HCT116 (cell line): ENCODE measurements around the gene TMTC3. TPM values are rescaled to one million over a fixed set of nuclear protein-coding genes. Genes with fewer than 3 reads are reported as not detected.

ENCODE experiments used
- ATAC-seq: fragments of 200-7000 bp; cut with Tn5 transposase; 2 replicates; pipeline ENCODE4 v1.9.1; 2020; ENCODE audit warnings: mild to moderate bottlenecking, moderate library complexity
- BruUV-seq: library from RNA; stranded (reverse); fragments of 400-500 nt; replicated peaks from 2 replicates; lab custom pipeline; 2021; lab: Mats Ljungman, UMichigan
- CTCF ChIA-PET: fragments of 300-600 bp; sonication (Branson Sonifier 250); formaldehyde crosslinking; loops from one replicate; lab custom pipeline; 2021; ENCODE audit warnings: antibody characterized with exemption; lab: Charles Lee
- POLR2A ChIA-PET: fragments of 300-600, 350-600 bp; sonication (Branson Sonifier 250); formaldehyde crosslinking; loops from one replicate; lab custom pipeline; 2021; ENCODE audit warnings: antibody characterized with exemption; lab: Charles Lee
- RAD21 ChIA-PET, 2 experiments: fragments of 300-600 bp; sonication (Branson Sonifier 250); formaldehyde crosslinking; loops; one replicate each; lab custom pipeline; 2023; ENCODE audit warnings: low total read pairs in 2 of 2; ENCODE audit not compliant: uncharacterized antibody in 2 of 2, unreplicated experiment in 2 of 2, low non-redundant PET in 1 of 2; lab: Charles Lee
- DNase-seq: peaks from one replicate; pipeline ENCODE4 v3.0.0-alpha.2; 2010; ENCODE audit warnings: low read depth, low spot score
- H2AFZ ChIP-seq: fragments of 200-600 bp; shearing (Covaris generic), sonication (generic); 2 replicates; pipeline ENCODE4 v1.6.1; 2017; ENCODE audit warnings: low read depth, mixed run types, mixed read lengths, antibody characterized with exemption, low read length; ENCODE audit not compliant: poor library complexity, severe bottlenecking
- H3K27ac ChIP-seq: 2 replicates; pipeline ENCODE4 v1.5.1; 2012; ENCODE audit warnings: low read depth, low read length
- H3K27me3 ChIP-seq: fragments of 200-600 bp; sonication (generic); 2 replicates; pipeline ENCODE4 v1.6.1; 2016; ENCODE audit warnings: mixed run types, low read length, mixed read lengths; ENCODE audit not compliant: insufficient read depth
- H3K36me3 ChIP-seq, 2 experiments: fragments of 200-500 bp in 1 of 2; fragments of 200-600 bp in 1 of 2; sonication (Bioruptor generic) in 1 of 2; sonication (generic) in 1 of 2; 2 replicates each; pipeline versions ENCODE4 v1.5.1 to v1.6.1; 2014 to 2016; ENCODE audit warnings: low read length in 2 of 2, inconsistent platforms in 1 of 2, mixed read lengths in 1 of 2, mixed run types in 1 of 2; ENCODE audit not compliant: insufficient read depth in 2 of 2, control insufficient read depth in 1 of 2
- H3K4me1 ChIP-seq, 2 experiments: fragments of 200-600 bp in 1 of 2; sonication (generic) in 1 of 2; 2 replicates each; pipeline versions ENCODE4 v1.5.1 to v1.6.1; 2012 to 2017; ENCODE audit warnings: low read length in 2 of 2, inconsistent platforms in 1 of 2, mild to moderate bottlenecking in 1 of 2, mixed read lengths in 1 of 2, mixed run types in 1 of 2, moderate library complexity in 1 of 2; ENCODE audit not compliant: insufficient read depth in 2 of 2, control insufficient read depth in 1 of 2
- H3K4me2 ChIP-seq: fragments of 200-600 bp; sonication (generic); 2 replicates; pipeline ENCODE4 v1.6.1; 2017; ENCODE audit warnings: mixed run types, low read length, mixed read lengths
- H3K4me3 ChIP-seq, 2 experiments: fragments of 200-600 bp in 1 of 2; sonication (generic) in 1 of 2; replicated peaks in 1 of 2; 2 replicates each; pipeline ENCODE4 v1.5.1; 2011 to 2016; ENCODE audit warnings: low read length in 2 of 2, control low read depth in 1 of 2, low read depth in 1 of 2, mild to moderate bottlenecking in 1 of 2, mixed read lengths in 1 of 2, mixed run types in 1 of 2
- H3K79me2 ChIP-seq: fragments of 200-600 bp; sonication (generic); 2 replicates; pipeline ENCODE4 v1.6.1; 2017; ENCODE audit warnings: mild to moderate bottlenecking, mixed run types, low read length, moderate library complexity, mixed read lengths; ENCODE audit not compliant: insufficient read depth
- H3K9ac ChIP-seq: fragments of 200-600 bp; sonication (generic); 2 replicates; pipeline ENCODE4 v1.6.1; 2016; ENCODE audit warnings: low read length, mixed read lengths
- H3K9me2 ChIP-seq: fragments of 200-600 bp; sonication (generic), shearing (Covaris generic); 2 replicates; pipeline ENCODE4 v1.6.1; 2017; ENCODE audit warnings: mixed run types, mild to moderate bottlenecking, moderate library complexity; ENCODE audit not compliant: insufficient read depth
- H3K9me3 ChIP-seq, 2 experiments: fragments of 200-500 bp in 1 of 2; fragments of 200-600 bp in 1 of 2; sonication (Bioruptor generic) in 1 of 2; sonication (generic) in 1 of 2; 2 replicates each; pipeline ENCODE4 v1.6.1; 2014 to 2017; ENCODE audit warnings: low read length in 2 of 2, mixed read lengths in 2 of 2, inconsistent platforms in 1 of 2, low read depth in 1 of 2, mild to moderate bottlenecking in 1 of 2, mixed run types in 1 of 2, moderate library complexity in 1 of 2; ENCODE audit not compliant: control insufficient read depth in 1 of 2, insufficient read depth in 1 of 2
- H4K20me1 ChIP-seq: fragments of 200-600 bp; sonication (generic), shearing (Covaris generic); 2 replicates; pipeline ENCODE4 v1.6.1; 2017; ENCODE audit warnings: mixed run types, mild to moderate bottlenecking, moderate library complexity; ENCODE audit not compliant: insufficient read depth
- CBX3 ChIP-seq: IDR thresholded peaks from 2 replicates; pipeline ENCODE4 v1.6.1; 2012; ENCODE audit warnings: low read depth
- ELF1 ChIP-seq: IDR thresholded peaks from 2 replicates; pipeline ENCODE4 v1.6.1; 2012; ENCODE audit warnings: low read depth, borderline replicate concordance
- EZH2 ChIP-seq: fragments of 200-600 bp; sonication (generic); IDR thresholded peaks from 2 replicates; pipeline ENCODE4 v1.6.1; 2017; ENCODE audit warnings: antibody characterized with exemption, mixed run types
- FOSL1 ChIP-seq: IDR thresholded peaks from 2 replicates; pipeline ENCODE4 v1.6.1; 2012; ENCODE audit warnings: low read depth
- JUND ChIP-seq: IDR thresholded peaks from 2 replicates; pipeline ENCODE4 v1.6.1; 2012
- POLR2AphosphoS5 ChIP-seq: IDR thresholded peaks from 2 replicates; pipeline ENCODE4 v1.6.1; 2011; ENCODE audit warnings: mild to moderate bottlenecking, low read depth, low read length, moderate library complexity
- SP1 ChIP-seq: IDR thresholded peaks from 2 replicates; pipeline ENCODE4 v1.6.1; 2012; ENCODE audit warnings: low read depth
- SRF ChIP-seq: IDR thresholded peaks from 2 replicates; pipeline ENCODE4 v1.6.1; 2012; ENCODE audit warnings: low read depth
- TCF7L2 ChIP-seq: IDR thresholded peaks from 2 replicates; pipeline ENCODE4 v1.7.0; 2011; ENCODE audit warnings: borderline replicate concordance, inconsistent platforms; ENCODE audit not compliant: insufficient read depth, insufficient read length; ENCODE audit errors: extremely low read depth
- ZFX ChIP-seq: fragments of 450-650 bp; IDR thresholded peaks from 2 replicates; pipeline ENCODE4 v1.6.1; 2017
- intact Hi-C: fragments of 100-400 bp; cut with micrococcal nuclease; formaldehyde crosslinking; loops from 2 replicates; pipeline ENCODE4 v1.10.0; 2022
- total RNA-seq: library from RNA; stranded (reverse); gene quantifications from one replicate; pipeline ENCODE4 v1.2.1, GENCODE V29; 2021; ENCODE audit not compliant: unreplicated experiment
- TF ChIP-seq, protein P1 (sequence below), 3 experiments: fragments of 200-600 bp in 1 of 3; sonication (generic) in 1 of 3; IDR thresholded peaks in 2 of 3; conservative IDR thresholded peaks in 1 of 3; 2 replicates each; pipeline ENCODE4 v1.5.1; 2012 to 2017; ENCODE audit warnings: low read depth in 2 of 3, low read length in 2 of 3, antibody characterized with exemption in 1 of 3, borderline replicate concordance in 1 of 3, control low read depth in 1 of 3, mild to moderate bottlenecking in 1 of 3, mixed read lengths in 1 of 3, mixed run types in 1 of 3, moderate library complexity in 1 of 3; ENCODE audit not compliant: insufficient read depth in 1 of 3

The TMTC3 gene
- total RNA-seq, 1 experiment from 2014 or later: 22.5 TPM

DNA sequence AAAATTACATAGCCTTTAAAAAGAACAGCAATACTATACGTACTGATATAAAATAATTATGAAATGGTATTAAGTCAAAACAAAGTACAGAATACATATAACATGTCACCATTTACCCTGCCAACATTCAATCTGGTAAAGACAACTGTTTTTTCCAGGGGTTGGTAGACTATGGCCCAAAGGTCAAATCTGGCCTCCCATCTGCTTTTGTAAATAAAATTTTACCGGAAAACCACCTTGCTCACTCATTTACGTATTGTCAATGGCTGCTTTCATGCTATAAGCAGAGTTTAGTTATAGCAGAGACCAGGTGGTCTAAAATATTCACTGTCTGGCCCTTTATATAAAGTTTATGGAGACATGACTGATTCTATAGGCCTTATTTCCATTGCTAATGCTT lies 14.3 kb upstream of the TMTC3 start:
- ATAC-seq: no peak
- H3K79me2 ChIP-seq: no peaks in the 10 kb centered on the region
- no TSS peak for BruUV-seq
- no peaks in the 10 kb centered on the region for H4K20me1 ChIP-seq
- no peak overlapping the region for H3K4me3 ChIP-seq
- no peak overlapping the region for H3K27ac ChIP-seq
- CTCF ChIA-PET: no interaction called here
- TF ChIP-seq CBX3: no peak
- TF ChIP-seq JUND: no peak
- TF ChIP-seq FOSL1: no peak
- no peak for TF ChIP-seq ELF1
- TF ChIP-seq, protein P1, sequence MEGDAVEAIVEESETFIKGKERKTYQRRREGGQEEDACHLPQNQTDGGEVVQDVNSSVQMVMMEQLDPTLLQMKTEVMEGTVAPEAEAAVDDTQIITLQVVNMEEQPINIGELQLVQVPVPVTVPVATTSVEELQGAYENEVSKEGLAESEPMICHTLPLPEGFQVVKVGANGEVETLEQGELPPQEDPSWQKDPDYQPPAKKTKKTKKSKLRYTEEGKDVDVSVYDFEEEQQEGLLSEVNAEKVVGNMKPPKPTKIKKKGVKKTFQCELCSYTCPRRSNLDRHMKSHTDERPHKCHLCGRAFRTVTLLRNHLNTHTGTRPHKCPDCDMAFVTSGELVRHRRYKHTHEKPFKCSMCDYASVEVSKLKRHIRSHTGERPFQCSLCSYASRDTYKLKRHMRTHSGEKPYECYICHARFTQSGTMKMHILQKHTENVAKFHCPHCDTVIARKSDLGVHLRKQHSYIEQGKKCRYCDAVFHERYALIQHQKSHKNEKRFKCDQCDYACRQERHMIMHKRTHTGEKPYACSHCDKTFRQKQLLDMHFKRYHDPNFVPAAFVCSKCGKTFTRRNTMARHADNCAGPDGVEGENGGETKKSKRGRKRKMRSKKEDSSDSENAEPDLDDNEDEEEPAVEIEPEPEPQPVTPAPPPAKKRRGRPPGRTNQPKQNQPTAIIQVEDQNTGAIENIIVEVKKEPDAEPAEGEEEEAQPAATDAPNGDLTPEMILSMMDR (IDR thresholded peaks at IDR 0.05 in 2 of 3, conservative IDR thresholded peaks at IDR 0.05 in 1 of 3; ENCODE audit: borderline replicate concordance in 1 of 3, insufficient read depth in 1 of 3, low read depth in 2 of 3, low read length in 2 of 3): no peak
- TF ChIP-seq SRF: no peak
- no peak for TF ChIP-seq ZFX
- TF ChIP-seq TCF7L2: no peak
- TF ChIP-seq EZH2: no peak
- TF ChIP-seq POLR2AphosphoS5: no peak
- no peak for TF ChIP-seq SP1
- no peaks in the 10 kb centered on the region for H3K9me2 ChIP-seq
- no peak overlapping the region for H3K4me2 ChIP-seq
- RAD21 ChIA-PET: no interaction called here
- no peak overlapping the region for H3K9ac ChIP-seq
- H3K9me3 ChIP-seq: no peaks in the 10 kb centered on the region
- no peak overlapping the region for H2AFZ ChIP-seq
- POLR2A ChIA-PET: no interaction called here
- no peak for DNase-seq
- no peaks in the 10 kb centered on the region for H3K4me1 ChIP-seq
- H3K27me3 ChIP-seq: no peaks in the 10 kb centered on the region
- peaks cover 11% of the 10 kb centered on the region in 2 experiments; a peak in 3 of 4 replicates for H3K36me3 ChIP-seq
- intact Hi-C loops: no loop called here
